ENCODE data around the gene COBLL1.

- TF ChIP-seq CTCF (tag by site-specific recombination; IDR thresholded peaks at IDR 0.05): no peak
- no peak for TF ChIP-seq ZNF707 (tag by site-specific recombination; IDR thresholded peaks at IDR 0.05)
- TF ChIP-seq ZFP37 (tag by site-specific recombination; IDR thresholded peaks at IDR 0.05): no peak
- TF ChIP-seq GLIS2 (tag by site-specific recombination; IDR thresholded peaks at IDR 0.05): no peak
These were observed 162.9 kb downstream of the COBLL1 start for GRCh38 chr2:164678631-164679149.

Data from HEK293 (cell line).